ENCODE results near the gene DPP4. TPM values are rescaled to one million over a fixed set of nuclear protein-coding genes. Genes with fewer than 3 reads are reported as not detected.

Gene DPP4
- total RNA-seq, 1 donor from 2014 or later, result 1.9 TPM

DNA sequence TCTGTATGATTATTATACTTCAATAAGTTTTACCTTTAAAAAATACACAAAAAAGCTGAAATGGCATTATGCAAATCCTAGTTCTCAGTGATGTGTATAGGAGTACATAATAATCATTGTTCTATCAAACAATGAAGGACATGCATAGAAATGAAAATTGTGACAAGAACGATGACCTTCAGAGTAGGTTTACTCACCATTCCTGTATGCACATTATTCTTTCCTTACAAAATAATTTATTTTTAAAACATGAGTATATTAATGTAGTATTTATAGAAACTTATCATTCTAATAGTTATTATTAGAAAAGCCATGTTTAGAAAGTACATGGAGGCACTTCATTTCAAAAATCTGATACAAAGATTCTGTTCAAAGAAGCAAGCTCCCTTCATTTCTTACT, 32.7 kb upstream of the DPP4 start:
- Mint-ChIP-seq H3K9me3 (no peaks in the 10 kb centered on the region), H3K27me3 (peaks cover 10% of the 10 kb centered on the region), H3K4me3 (no peak overlapping the region), H3K36me3 (ENCODE audit: low read depth) (no peaks in the 10 kb centered on the region), H3K27ac (no peak overlapping the region), H3K4me1 (no peaks in the 10 kb centered on the region)
- intact Hi-C loops (cut with micrococcal nuclease), result no loop called here
- CTCF ChIA-PET, result no interaction called here
- DNase-seq (no peak), ATAC-seq (ENCODE audit: low read depth) (no peak)
- POLR2A ChIA-PET, result no interaction called here
- TF ChIP-seq, protein P1, sequence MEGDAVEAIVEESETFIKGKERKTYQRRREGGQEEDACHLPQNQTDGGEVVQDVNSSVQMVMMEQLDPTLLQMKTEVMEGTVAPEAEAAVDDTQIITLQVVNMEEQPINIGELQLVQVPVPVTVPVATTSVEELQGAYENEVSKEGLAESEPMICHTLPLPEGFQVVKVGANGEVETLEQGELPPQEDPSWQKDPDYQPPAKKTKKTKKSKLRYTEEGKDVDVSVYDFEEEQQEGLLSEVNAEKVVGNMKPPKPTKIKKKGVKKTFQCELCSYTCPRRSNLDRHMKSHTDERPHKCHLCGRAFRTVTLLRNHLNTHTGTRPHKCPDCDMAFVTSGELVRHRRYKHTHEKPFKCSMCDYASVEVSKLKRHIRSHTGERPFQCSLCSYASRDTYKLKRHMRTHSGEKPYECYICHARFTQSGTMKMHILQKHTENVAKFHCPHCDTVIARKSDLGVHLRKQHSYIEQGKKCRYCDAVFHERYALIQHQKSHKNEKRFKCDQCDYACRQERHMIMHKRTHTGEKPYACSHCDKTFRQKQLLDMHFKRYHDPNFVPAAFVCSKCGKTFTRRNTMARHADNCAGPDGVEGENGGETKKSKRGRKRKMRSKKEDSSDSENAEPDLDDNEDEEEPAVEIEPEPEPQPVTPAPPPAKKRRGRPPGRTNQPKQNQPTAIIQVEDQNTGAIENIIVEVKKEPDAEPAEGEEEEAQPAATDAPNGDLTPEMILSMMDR (IDR thresholded peaks at IDR 0.05), result no peak

DNA sequence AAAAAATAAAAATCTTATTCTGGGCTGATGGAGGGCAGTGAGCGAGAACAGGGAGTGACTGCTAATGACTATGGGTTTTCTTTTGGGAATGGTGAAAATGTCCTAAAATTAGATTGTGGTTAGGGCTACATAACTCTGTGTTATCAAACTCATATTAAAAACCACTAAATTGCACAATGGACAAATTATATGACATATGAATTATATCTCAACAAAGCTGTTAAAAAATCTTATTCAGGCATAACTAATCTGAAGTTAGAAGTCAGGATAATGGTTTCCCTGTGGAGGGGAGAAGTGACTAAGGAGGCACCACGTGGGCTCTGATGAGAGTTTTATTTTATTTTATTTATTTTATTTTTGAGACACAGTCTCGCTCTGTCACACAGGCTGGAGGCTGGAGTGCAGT, 32.1 kb upstream of the DPP4 start:
- Mint-ChIP-seq H3K9me3 (no peaks in the 10 kb centered on the region), H3K36me3 (ENCODE audit: low read depth) (no peaks in the 10 kb centered on the region), H3K27ac (no peak overlapping the region), H3K4me3 (no peak overlapping the region), H3K27me3 (peaks cover 12% of the 10 kb centered on the region), H3K4me1 (no peaks in the 10 kb centered on the region)
- intact Hi-C loops (cut with micrococcal nuclease), result no loop called here
- TF ChIP-seq, protein P1 (IDR thresholded peaks at IDR 0.05), result no peak
- no peak for ATAC-seq (ENCODE audit: low read depth)
- ChIA-PET CTCF (no interaction called here), POLR2A (no interaction called here)
- DNase-seq, result no peak

DNA sequence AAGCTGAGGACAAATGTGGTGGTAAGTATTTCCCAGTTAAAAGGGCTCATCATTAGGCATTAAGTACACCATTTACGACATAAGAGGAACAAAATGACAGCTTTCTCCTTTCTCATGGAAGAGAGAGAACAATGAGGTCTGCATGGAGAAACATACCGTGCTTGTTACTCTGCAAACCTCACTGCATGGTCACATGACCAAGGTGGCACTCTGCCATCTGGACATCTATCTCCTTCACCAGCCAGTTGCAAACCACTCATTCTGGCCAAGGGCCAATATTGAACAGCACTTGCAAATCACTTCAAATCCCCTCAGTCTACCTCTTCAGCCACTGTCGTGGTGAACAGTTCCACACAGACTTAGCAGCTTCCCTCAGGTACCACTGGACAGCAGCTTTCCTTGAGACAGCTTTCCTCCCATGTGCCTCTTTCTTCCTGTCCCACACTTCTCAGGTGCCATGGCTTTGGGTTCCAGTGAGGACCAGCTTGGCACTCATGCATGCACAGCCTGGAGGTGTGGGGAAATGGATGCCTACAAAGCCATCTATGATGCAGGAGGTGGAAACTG, 29.5 kb upstream of the DPP4 start:
- Mint-ChIP-seq H3K36me3 (ENCODE audit: low read depth) (no peaks in the 10 kb centered on the region), H3K27ac (no peak overlapping the region), H3K27me3 (peaks cover 13% of the 10 kb centered on the region), H3K9me3 (no peaks in the 10 kb centered on the region), H3K4me1 (no peaks in the 10 kb centered on the region), H3K4me3 (no peak overlapping the region)
- no peak for ATAC-seq (ENCODE audit: low read depth)
- TF ChIP-seq, protein P1 (IDR thresholded peaks at IDR 0.05), result no peak
- ChIA-PET POLR2A (no interaction called here), CTCF (no interaction called here)
- no peak for DNase-seq
- intact Hi-C loops (cut with micrococcal nuclease), result no loop called here

DNA sequence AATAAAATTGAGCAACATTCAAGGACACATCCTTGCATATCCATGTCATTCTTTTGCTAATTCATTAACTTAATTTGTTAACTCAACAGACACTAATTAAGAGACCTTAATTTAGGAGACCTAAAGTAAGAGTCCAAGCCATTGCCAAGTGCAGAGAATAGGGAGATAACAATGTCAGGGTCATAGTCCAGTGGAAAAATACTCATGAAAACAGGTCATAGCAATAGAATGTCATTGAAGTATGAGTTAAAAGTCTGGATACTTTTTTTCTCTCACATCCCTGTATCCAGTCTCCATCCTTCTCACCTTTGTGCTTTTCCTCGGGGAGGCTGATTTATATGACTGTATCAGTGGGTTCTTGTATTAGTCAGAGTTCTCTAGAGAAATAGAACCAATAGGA, 26.6 kb upstream of the DPP4 start:
- no peaks in the 10 kb centered on the region for H3K4me1 Mint-ChIP-seq
- no peak overlapping the region for H3K27ac Mint-ChIP-seq
- H3K4me3 Mint-ChIP-seq, result no peak overlapping the region
- POLR2A ChIA-PET, result no interaction called here
- no peaks in the 10 kb centered on the region for H3K36me3 Mint-ChIP-seq (ENCODE audit: low read depth)
- no peaks in the 10 kb centered on the region for H3K9me3 Mint-ChIP-seq
- peaks cover 13% of the 10 kb centered on the region for H3K27me3 Mint-ChIP-seq
- DNase-seq (no peak), ATAC-seq (ENCODE audit: low read depth) (no peak)
- CTCF ChIA-PET, result no interaction called here
- TF ChIP-seq, protein P1 (IDR thresholded peaks at IDR 0.05), result no peak
- intact Hi-C loops (cut with micrococcal nuclease), result no loop called here

DNA sequence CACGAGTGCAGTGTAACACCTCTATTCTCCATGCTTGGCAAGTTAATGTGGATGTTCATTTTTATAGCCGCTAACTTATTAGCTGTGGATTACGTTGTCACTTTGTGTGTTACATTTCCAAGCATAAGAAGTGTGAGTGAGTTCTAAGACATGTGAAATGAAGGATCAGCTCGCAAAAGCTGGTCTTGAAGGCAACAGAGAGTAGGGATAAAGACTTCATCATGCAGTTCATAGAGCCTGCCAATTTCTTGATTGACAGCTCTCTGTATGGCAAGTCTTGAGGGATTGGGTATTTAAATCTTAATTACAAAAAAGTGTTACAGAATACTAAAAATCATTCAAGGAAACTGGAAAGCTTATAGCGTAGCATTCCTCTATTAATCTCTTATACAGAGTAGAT, 25.8 kb upstream of the DPP4 start:
- no peak overlapping the region for H3K4me3 Mint-ChIP-seq
- intact Hi-C loops (cut with micrococcal nuclease), result no loop called here
- no peaks in the 10 kb centered on the region for H3K36me3 Mint-ChIP-seq (ENCODE audit: low read depth)
- TF ChIP-seq, protein P1 (IDR thresholded peaks at IDR 0.05), result no peak
- H3K9me3 Mint-ChIP-seq, result no peaks in the 10 kb centered on the region
- ChIA-PET CTCF (no interaction called here), POLR2A (no interaction called here)
- no peak for DNase-seq
- H3K27me3 Mint-ChIP-seq, result peaks cover 13% of the 10 kb centered on the region
- ATAC-seq (ENCODE audit: low read depth), result no peak
- H3K27ac Mint-ChIP-seq, result no peak overlapping the region
- H3K4me1 Mint-ChIP-seq, result no peaks in the 10 kb centered on the region
